Endothelial cell of umbilical vein (primary cell): Measurements from ENCODE around the gene MOGAT3.

Source experiments
- CTCF ChIP-seq, 2 donors: IDR thresholded peaks; 1 replicate in 1 of 2; 2 replicates in 1 of 2; pipeline ENCODE4 v1.5.1; 2011; ENCODE audit warnings: low read length in 2 of 2, mild to moderate bottlenecking in 2 of 2, moderate library complexity in 2 of 2, control low read depth in 1 of 2, inconsistent platforms in 1 of 2, low read depth in 1 of 2; ENCODE audit not compliant: insufficient read depth in 1 of 2; ENCODE audit errors: extremely low read depth in 1 of 2
- EZH2 ChIP-seq: IDR thresholded peaks from 2 replicates; pipeline ENCODE4 v1.6.1; 2012; ENCODE audit warnings: borderline replicate concordance, low read depth, mild to moderate bottlenecking, moderate library complexity, low read length, inconsistent platforms; ENCODE audit not compliant: severe bottlenecking
- FOS ChIP-seq: IDR thresholded peaks from 2 replicates; pipeline ENCODE4 v1.6.1; 2011; ENCODE audit warnings: mild to moderate bottlenecking, low read length, moderate library complexity, borderline replicate concordance; ENCODE audit not compliant: insufficient read depth
- GATA2 ChIP-seq: IDR thresholded peaks from 2 replicates; pipeline ENCODE4 v1.7.0; 2011; ENCODE audit warnings: low read depth, mild to moderate bottlenecking, moderate library complexity, mixed read lengths, low read length; ENCODE audit not compliant: insufficient read length, insufficient read depth
- JUN ChIP-seq: IDR thresholded peaks from 2 replicates; pipeline ENCODE4 v1.6.1; 2011; ENCODE audit warnings: borderline replicate concordance, low read depth; ENCODE audit not compliant: insufficient read length, insufficient read depth
- MAX ChIP-seq: IDR thresholded peaks from 2 replicates; pipeline ENCODE4 v1.6.1; 2011; ENCODE audit not compliant: insufficient read depth, insufficient read length
- MYC ChIP-seq: IDR thresholded peaks from one replicate; pipeline ENCODE4 v1.6.1; 2011; ENCODE audit warnings: mild to moderate bottlenecking, low read depth, low read length
- POLR2A ChIP-seq: IDR thresholded peaks from 2 replicates; pipeline ENCODE4 v1.6.1; 2012; ENCODE audit warnings: low read depth, mild to moderate bottlenecking, control low read depth, low read length
- POLR2AphosphoS5 ChIP-seq: IDR thresholded peaks from 2 replicates; pipeline ENCODE4 v1.6.1; 2012; ENCODE audit warnings: low read depth, mild to moderate bottlenecking, control low read depth, low read length, moderate library complexity; ENCODE audit not compliant: insufficient read depth

- no peak for TF ChIP-seq FOS
- no peak for TF ChIP-seq POLR2A
- TF ChIP-seq CTCF (IDR thresholded peaks at IDR 0.05; ENCODE audit: extremely low read depth in 1 of 2, insufficient read depth in 1 of 2, low read depth in 1 of 2, low read length in 2 of 2) = no peak
- peak; percentile 20 for TF ChIP-seq EZH2
- no peak for TF ChIP-seq MAX
- TF ChIP-seq POLR2AphosphoS5 = no peak
- TF ChIP-seq JUN = no peak
- no peak for TF ChIP-seq MYC
- TF ChIP-seq GATA2 = no peak
Measured at GRCh38 chr7:101170617-101171441, 30.0 kb downstream of the MOGAT3 start.
